Heart left ventricle (tissue), 13 donors: ENCODE results near the gene ALOXE3.

ENCODE experiments used
- CTCF ChIP-seq, 12 donors: fragments of 200-600 bp; sonication (generic) in 4 of 12; IDR thresholded peaks; one replicate each; pipeline versions ENCODE4 v1.5.0 to v1.8.0; 2018 to 2022; ENCODE audit warnings: antibody characterized with exemption in 12 of 12, mild to moderate bottlenecking in 5 of 12
- POLR2A ChIP-seq, 2 donors: fragments of 450-650 bp; IDR thresholded peaks; one replicate each; pipeline ENCODE4 v1.6.1; 2017; ENCODE audit warnings: antibody characterized with exemption in 2 of 2, mild to moderate bottlenecking in 2 of 2, moderate library complexity in 2 of 2
- donor health status: ischemic (EF 13 %, LVEDD 7.1; RV severe dilation, severe dysfunction).
- donor health status: DM: no; HTN: yes; CAD: no.
- donor health status: DM: no; HTN: no; CAD: no.
- donor health status: ischemic (EF 25% LVEDD 6.9; RV normal size, moderate dysfunction).
- donor health status: ischemic (EF 25% LVEDD 5.7; RV mildly dilated, moderate dysfunction).
- donor health status: ischemic (EF 35%, LVEDD 5.7; RV mildly dilated, moderate dysfunction).
- donor health status: nonischemic (EF 11% LVEDD 7.7; RV severe dilation, severe dysfunction).
- donor health status: DM: yes; HTN: yes; CAD: no.
- donor health status: PGD.
- donor health status: ischemic (EF 29% LVEDD 5.4; RV normal size, mild dysfunction).
- donor health status: nonischemic (EF 23%, LVEDD 6.1; RV moderate dilation, normal function).

GRCh38 chr17:8133399-8133798 lies 15.1 kb upstream of the ALOXE3 start:
- TF ChIP-seq POLR2A (IDR thresholded peaks at IDR 0.05) (no peak), CTCF (IDR thresholded peaks at IDR 0.05) (no peak)
